Right lobe of liver (tissue), 6 donors: ENCODE results near the gene TEDC1. TPM values are rescaled to one million over a fixed set of nuclear protein-coding genes. Genes with fewer than 3 reads are reported as not detected.
A peak's percentile ranks its signal among the peaks of the same experiment; 100 is the strongest.

Experiments used
- ATAC-seq, 4 donors: fragments of 200-7000 bp; cut with Tn5 transposase; one replicate each; pipeline ENCODE4 v1.9.1; 2020; ENCODE audit warnings: mild to moderate bottlenecking in 4 of 4, moderate library complexity in 4 of 4
- DNase-seq, 3 donors: peaks; one replicate each; pipeline ENCODE4 v3.0.0-alpha.2; 2020
- H3K27ac ChIP-seq, 3 donors: fragments of 200-600 bp; one replicate each; pipeline ENCODE4 v1.8.0; 2022
- H3K27me3 ChIP-seq, 2 donors: fragments of 200-600 bp; one replicate each; pipeline ENCODE4 v1.8.0; 2022
- H3K36me3 ChIP-seq, 4 donors: fragments of 200-600 bp; sonication (generic) in 1 of 4; one replicate each; pipeline versions ENCODE4 v1.5.1 to v1.8.0; 2017 to 2022; ENCODE audit warnings: control low read depth in 1 of 4
- H3K4me1 ChIP-seq, 4 donors: fragments of 200-600 bp; sonication (generic) in 1 of 4; one replicate each; pipeline versions ENCODE4 v1.5.1 to v1.8.0; 2017 to 2022; ENCODE audit warnings: control low read depth in 1 of 4
- H3K4me3 ChIP-seq, 3 donors: fragments of 200-600 bp; one replicate each; pipeline ENCODE4 v1.8.0; 2022
- H3K9me3 ChIP-seq, 4 donors: fragments of 200-600 bp; sonication (generic) in 1 of 4; one replicate each; pipeline versions ENCODE4 v1.5.1 to v1.8.0; 2017 to 2022; ENCODE audit warnings: control low read depth in 1 of 4
- POLR2A ChIP-seq: fragments of 450-650 bp; IDR thresholded peaks from one replicate; pipeline ENCODE4 v1.6.1; 2017; ENCODE audit warnings: antibody characterized with exemption, mild to moderate bottlenecking
- WGBS: methylation state at CpG from one replicate; pipeline ENCODE4 v1.1.6; 2018; ENCODE audit warnings: low coverage, low lambda C conversion rate; ENCODE audit not compliant: insufficient coverage; ENCODE audit errors: missing lambda C conversion rate; 5-methylcytosine and 5-hydroxymethylcytosine counted together
- intact Hi-C, 2 donors: fragments of 100-400 bp; cut with DNase I; formaldehyde crosslinking; loops; one replicate each; pipeline versions ENCODE4 v1.11.2 to v1.14.1; 2022
- total RNA-seq, 6 experiments: library from RNA; depleted of rRNA in 2 of 6; stranded (reverse); fragments of >200 nt in 2 of 6; fragmentation: NEBNext Ultra II Directional in 3 of 6; extraction: Animal tissue kit (Norgen Biotek cat#: 25700) in 3 of 6; gene quantifications; one replicate each; pipeline versions ENCODE4 v1.1.0 to v1.2.4, GENCODE V29; 2016 to 2023
- TF ChIP-seq, protein P1 (sequence below), 4 donors: fragments of 200-600 bp in 3 of 4; fragments of 450-650 bp in 1 of 4; IDR thresholded peaks; one replicate each; pipeline versions ENCODE4 v1.5.1 to v1.8.0; 2016 to 2022; ENCODE audit warnings: antibody characterized with exemption in 4 of 4, mild to moderate bottlenecking in 2 of 4
- donor health status: DM: no; HTN: yes; CAD: no.
- donor health status: DM: no; HTN: no; CAD: no.
- donor health status: DM: no; HTN: no; CAD: no.
- donor health status: DM: no; HTN: yes; CAD: no.
- donor health status: DM: no; HTN: yes; CAD: no.

Gene TEDC1
- total RNA-seq, 6 experiments from 2014 or later, result 2.2 to 8.1 (median 3.9) TPM

DNA sequence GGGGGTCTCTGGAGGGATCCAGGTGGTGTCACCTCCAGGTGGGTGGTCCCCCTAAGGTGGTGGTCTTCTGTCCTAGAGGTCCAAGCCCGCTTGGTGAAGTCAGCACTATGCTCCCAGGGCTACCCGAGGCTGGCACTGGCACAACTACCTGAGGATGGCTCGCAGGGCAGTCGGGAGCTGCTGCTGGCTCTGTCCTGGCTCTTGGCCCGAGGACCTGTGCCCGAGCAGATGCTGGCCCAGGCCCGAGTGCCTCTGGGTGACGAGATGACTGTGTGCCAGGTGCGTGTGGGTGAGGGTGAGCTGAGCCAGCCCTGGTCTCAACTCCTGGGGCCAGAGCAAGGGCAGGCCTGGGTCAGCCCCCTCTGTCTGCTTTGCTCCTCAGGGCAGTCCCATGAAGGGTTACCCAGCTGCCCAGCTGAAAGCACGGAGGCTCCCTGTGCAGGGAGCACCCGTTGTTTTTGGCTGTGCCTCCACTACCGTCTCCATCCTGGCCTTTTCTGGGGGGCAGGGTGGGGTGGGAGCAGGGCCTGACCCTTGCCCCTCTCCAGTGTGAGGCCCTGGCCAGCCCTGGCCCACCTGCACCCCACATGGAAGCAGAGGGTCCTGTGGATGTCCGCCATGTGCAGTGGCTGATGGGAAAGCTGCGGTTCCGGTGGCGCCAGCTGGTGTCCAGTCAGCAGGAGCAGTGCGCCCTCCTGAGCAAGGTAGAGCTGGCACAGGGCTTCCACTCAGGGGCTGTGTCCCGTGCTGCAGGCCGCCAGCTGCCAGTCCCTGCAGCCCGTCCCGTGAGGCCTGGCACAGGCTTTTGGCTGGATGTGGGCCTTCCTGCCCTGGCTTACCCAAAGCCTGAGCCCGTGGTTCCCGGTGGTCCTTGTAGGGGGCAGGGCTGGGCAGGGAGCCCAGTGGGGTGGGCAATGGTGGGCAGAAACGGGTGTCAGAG is 1.3 kb downstream of the TEDC1 start:
- peaks cover 0 to 45% (median 18%) of the 10 kb centered on the region in 4 donors for H3K4me1 ChIP-seq
- ATAC-seq (peak; percentile 25 to 32 (median 28)), DNase-seq (peak; percentile 89 to 98 (median 96))
- no peaks in the 10 kb centered on the region for H3K9me3 ChIP-seq
- H3K27ac ChIP-seq, result peak overlapping the region in 2 of 3 donors; percentile 31 to 86
- no peaks in the 10 kb centered on the region for H3K36me3 ChIP-seq
- intact Hi-C loops, result no loop called here
- WGBS, result no CpG with 5 or more reads among the region's 24 CpGs
- no peaks in the 10 kb centered on the region for H3K27me3 ChIP-seq
- no peak for TF ChIP-seq POLR2A
- TF ChIP-seq, protein P1, sequence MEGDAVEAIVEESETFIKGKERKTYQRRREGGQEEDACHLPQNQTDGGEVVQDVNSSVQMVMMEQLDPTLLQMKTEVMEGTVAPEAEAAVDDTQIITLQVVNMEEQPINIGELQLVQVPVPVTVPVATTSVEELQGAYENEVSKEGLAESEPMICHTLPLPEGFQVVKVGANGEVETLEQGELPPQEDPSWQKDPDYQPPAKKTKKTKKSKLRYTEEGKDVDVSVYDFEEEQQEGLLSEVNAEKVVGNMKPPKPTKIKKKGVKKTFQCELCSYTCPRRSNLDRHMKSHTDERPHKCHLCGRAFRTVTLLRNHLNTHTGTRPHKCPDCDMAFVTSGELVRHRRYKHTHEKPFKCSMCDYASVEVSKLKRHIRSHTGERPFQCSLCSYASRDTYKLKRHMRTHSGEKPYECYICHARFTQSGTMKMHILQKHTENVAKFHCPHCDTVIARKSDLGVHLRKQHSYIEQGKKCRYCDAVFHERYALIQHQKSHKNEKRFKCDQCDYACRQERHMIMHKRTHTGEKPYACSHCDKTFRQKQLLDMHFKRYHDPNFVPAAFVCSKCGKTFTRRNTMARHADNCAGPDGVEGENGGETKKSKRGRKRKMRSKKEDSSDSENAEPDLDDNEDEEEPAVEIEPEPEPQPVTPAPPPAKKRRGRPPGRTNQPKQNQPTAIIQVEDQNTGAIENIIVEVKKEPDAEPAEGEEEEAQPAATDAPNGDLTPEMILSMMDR (IDR thresholded peaks at IDR 0.05), result no peak
- H3K4me3 ChIP-seq, result no peak overlapping the region

DNA sequence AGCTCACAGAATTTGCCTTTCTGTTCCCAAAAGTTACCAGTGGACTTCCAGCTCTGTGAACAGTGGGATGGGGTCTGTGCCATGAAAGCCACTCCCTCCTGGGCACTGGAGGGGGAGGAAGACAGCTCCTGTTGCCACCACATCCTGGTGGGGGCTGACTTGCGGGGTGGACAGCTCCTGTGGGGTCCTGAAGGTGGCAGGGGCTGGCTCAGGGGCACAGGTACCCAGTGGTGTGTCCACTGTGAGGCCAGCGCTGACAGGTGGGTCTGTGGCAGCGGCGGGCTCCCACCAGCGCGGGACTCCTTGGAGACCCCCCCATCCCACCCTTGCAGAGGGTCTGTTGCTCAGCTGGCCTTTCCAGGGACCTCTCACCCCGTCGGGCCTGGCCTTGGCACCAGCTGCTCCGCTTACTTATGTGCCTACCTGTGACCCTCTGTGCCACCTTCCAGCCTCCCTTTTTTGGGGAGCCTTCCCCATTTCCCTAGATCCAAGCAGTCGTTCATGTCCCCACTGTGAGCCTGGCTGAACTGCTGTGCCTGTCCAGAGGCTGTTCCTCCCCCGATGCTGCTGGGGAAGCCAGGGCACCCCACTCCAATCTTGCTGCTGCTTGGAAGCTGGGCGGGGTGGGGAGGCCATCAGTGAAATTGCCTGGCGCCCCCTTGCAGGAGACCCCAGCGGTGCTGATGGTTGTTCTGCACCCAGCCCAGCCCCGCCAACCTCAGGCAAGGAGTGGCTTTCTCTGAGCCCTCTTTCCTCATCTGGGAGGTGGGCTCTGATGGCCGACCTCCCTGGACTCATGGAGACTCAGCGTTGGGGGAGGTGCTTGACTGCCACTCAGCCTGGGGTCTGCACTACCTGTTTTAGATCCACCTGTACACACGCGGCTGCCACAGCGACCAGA is 2.2 kb downstream of the TEDC1 start:
- Histone ChIP-seq H3K9me3 (no peaks in the 10 kb centered on the region), H3K27ac (peak overlapping the region in 1 of 3 donors; percentile 86), H3K27me3 (no peaks in the 10 kb centered on the region), H3K4me3 (no peak overlapping the region), H3K4me1 (peaks cover 0 to 52% (median 23%) of the 10 kb centered on the region in 4 donors), H3K36me3 (no peaks in the 10 kb centered on the region)
- DNase-seq (peak in 2 of 3 donors; percentile 48 to 53), ATAC-seq (no peak)
- intact Hi-C loops, result no loop called here
- TF ChIP-seq, protein P1 (IDR thresholded peaks at IDR 0.05), result no peak
- TF ChIP-seq POLR2A, result no peak
- no CpG with 5 or more reads among the region's 20 CpGs for WGBS

DNA sequence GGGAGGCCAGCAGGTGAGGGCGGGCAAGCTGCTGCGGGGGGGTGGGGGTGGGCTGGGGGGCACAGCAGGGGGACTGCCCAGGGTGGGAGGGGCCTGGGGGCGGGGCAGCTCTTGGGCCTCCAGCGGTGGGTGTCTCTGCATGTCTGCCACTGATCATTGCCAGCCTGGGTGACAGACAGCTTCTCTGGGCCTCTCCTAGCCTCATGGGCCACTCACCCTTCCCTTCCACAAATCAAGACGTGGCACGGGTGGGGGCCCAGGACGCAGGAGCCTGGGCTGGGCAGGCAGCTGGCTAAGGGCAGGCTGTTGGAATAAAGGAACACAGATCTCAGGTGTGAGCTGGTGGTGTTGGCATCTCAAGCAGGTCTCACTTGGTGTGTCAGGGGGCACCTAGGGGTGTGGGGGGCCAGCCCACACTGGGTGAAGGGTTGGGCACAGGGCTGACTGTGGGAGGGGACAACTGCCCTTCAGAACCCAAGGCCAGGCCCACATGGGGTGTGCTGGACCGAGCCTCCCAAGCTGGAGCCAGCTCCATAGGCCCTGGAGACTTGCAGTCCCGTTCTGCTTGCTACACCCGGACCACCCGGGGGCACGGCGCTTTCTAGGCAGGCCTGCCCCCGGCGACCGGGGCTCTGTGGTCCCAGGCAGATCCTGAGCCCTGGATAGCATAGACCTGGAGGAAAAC is 3.0 kb downstream of the TEDC1 start:
- peak in 1 of 3 donors; percentile 48 for DNase-seq

More for the DNA sequence above, 3.0 kb downstream of the TEDC1 start:
- WGBS, result 80% methylated on average over 2 of the region's 16 CpGs
- no peaks in the 10 kb centered on the region for H3K27me3 ChIP-seq
- intact Hi-C loops, result no loop called here
- H3K27ac ChIP-seq, result no peak overlapping the region
- no peak for ATAC-seq
- H3K9me3 ChIP-seq, result no peaks in the 10 kb centered on the region
- H3K36me3 ChIP-seq, result peaks cover 0 to 3% (median 0%) of the 10 kb centered on the region in 4 donors
- no peak overlapping the region for H3K4me3 ChIP-seq
- peaks cover 0 to 53% (median 23%) of the 10 kb centered on the region in 4 donors for H3K4me1 ChIP-seq
- TF ChIP-seq POLR2A, result no peak
- TF ChIP-seq, protein P1 (IDR thresholded peaks at IDR 0.05), result no peak
